ENCODE results near the gene ZC3H10. TPM values are rescaled to one million over a fixed set of nuclear protein-coding genes. Genes with fewer than 3 reads are reported as not detected.
"Not testable (repeated sequence)": the region's sequence is repeated elsewhere in the genome, so short reads cannot be mapped to it uniquely, and the experiment has no call there.

ZC3H10 gene
- total RNA-seq, 5 donors from 2014 or later (not counting 1 experiment from before 2014, with no cell fraction given): 8.4 to 15.1 (median 11.4) TPM

GRCh38 chr12:56154818-56155217, 36.8 kb downstream of the ZC3H10 start:
- no peaks in the 10 kb centered on the region for H3K27me3 Mint-ChIP-seq
- H3K27ac Mint-ChIP-seq: no peak overlapping the region
- peaks cover 44 to 67% (median 60%) of the 10 kb centered on the region in 3 donors for H3K4me1 Mint-ChIP-seq
- no peak overlapping the region for H3K27ac ChIP-seq (ENCODE audit: low read length)
- no peaks in the 10 kb centered on the region for H3K9me3 Mint-ChIP-seq
- no peaks in the 10 kb centered on the region for H3K9me3 ChIP-seq
- no peaks in the 10 kb centered on the region for H3K27me3 ChIP-seq (replicated peaks in 1 of 2; ENCODE audit: control insufficient read depth in 2 of 2, extremely low read depth in 1 of 2, insufficient read depth in 2 of 2, low read length in 1 of 2)
- ChIA-PET CTCF (interaction anchor here in 1 of 2 donors (0.6 to 1.1 kb wide), 2 partner anchors 27 to 32 kb away, joined by 3 to 4 read pairs; partner anchors contain the start of gene ESYT1), POLR2A (interaction anchor here in 1 of 2 donors (0.5 to 0.7 kb wide), 2 partner anchors 58 to 492 kb away, joined by 3 to 4 read pairs; no protein-coding TSS in a partner anchor)
- H3K4me1 ChIP-seq (ENCODE audit: control insufficient read depth in 1 of 2, extremely low read depth in 1 of 2, insufficient read depth in 2 of 2, low read length in 2 of 2): peaks cover 15 to 43% of the 10 kb centered on the region in 2 experiments
- H3K4me3 Mint-ChIP-seq: peak overlapping the region in 2 of 3 donors; percentile 18 to 97
- peaks cover 16% of the 10 kb centered on the region for H3K36me3 Mint-ChIP-seq
- ATAC-seq (replicated peaks in 1 of 4) (no peak), DNase-seq (no peak)
- peaks cover 3 to 5% of the 10 kb centered on the region in 2 donors for H3K36me3 ChIP-seq (ENCODE audit: control insufficient read depth in 2 of 2, extremely low read depth in 1 of 2, insufficient read depth in 1 of 2, low read length in 1 of 2)
- H3K4me3 ChIP-seq (ENCODE audit: control insufficient read depth in 1 of 2, extremely low read depth in 1 of 2, low read length in 1 of 2): no peak overlapping the region
- WGBS (ENCODE audit: insufficient coverage): 98% methylated on average over 4 of the region's 5 CpGs

DNA sequence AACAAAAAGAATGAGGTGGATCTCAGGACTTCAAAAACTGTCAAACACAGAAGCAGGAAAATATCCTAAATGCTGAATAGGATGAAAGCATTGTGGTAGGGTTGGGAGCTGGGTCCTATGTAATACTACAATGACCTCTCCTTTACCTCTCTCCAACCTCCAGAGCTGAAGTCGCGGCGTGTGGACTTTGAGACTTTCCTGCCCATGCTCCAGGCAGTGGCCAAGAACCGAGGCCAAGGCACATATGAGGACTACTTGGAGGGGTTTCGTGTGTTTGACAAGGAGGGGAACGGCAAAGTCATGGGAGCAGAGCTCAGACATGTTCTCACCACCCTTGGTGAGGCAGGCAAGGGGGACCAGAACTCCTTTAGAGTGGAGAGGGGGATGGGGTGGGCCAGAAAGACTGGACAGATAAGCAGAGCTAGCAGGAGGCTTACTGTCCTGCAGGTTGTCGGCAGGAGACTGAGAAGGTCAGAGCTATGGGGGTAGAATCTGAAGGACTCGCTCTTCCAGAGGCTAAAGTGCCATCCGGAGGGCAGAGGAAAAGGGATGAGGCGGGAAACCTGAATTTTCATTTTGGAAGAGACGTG, 37.3 kb downstream of the ZC3H10 start:
- ChIA-PET POLR2A (interaction anchor here (0.5 to 0.6 kb wide), 4 partner anchors 57 to 529 kb away, joined by 3 to 5 read pairs (median 4); no protein-coding TSS in a partner anchor), CTCF (interaction anchor here in 1 of 2 donors (0.6 kb wide), 1 partner anchor 32 kb away, joined by 3 read pairs; no protein-coding TSS in a partner anchor)
- Mint-ChIP-seq H3K27me3 (no peaks in the 10 kb centered on the region), H3K4me3 (peak overlapping the region in 2 of 3 donors; percentile 39 to 97), H3K27ac (peak overlapping the region; percentile 25 to 28), H3K36me3 (peaks cover 22% of the 10 kb centered on the region), H3K9me3 (no peaks in the 10 kb centered on the region), H3K4me1 (peaks cover 46 to 69% (median 61%) of the 10 kb centered on the region in 3 donors)
- Histone ChIP-seq H3K36me3 (ENCODE audit: control insufficient read depth in 2 of 2, extremely low read depth in 1 of 2, insufficient read depth in 1 of 2, low read length in 1 of 2) (peaks cover 3 to 10% of the 10 kb centered on the region in 2 donors), H3K4me1 (ENCODE audit: control insufficient read depth in 1 of 2, extremely low read depth in 1 of 2, insufficient read depth in 2 of 2, low read length in 2 of 2) (peaks cover 19 to 49% of the 10 kb centered on the region in 2 experiments), H3K9me3 (no peaks in the 10 kb centered on the region), H3K27ac (ENCODE audit: low read length) (no peak overlapping the region), H3K27me3 (replicated peaks in 1 of 2; ENCODE audit: control insufficient read depth in 2 of 2, extremely low read depth in 1 of 2, insufficient read depth in 2 of 2, low read length in 1 of 2) (no peaks in the 10 kb centered on the region), H3K4me3 (ENCODE audit: control insufficient read depth in 1 of 2, extremely low read depth in 1 of 2, low read length in 1 of 2) (no peak overlapping the region)
- ATAC-seq (replicated peaks in 1 of 4) (no peak), DNase-seq (no peak)
- 93% methylated on average over 7 of the region's 11 CpGs for WGBS (ENCODE audit: insufficient coverage)

DNA sequence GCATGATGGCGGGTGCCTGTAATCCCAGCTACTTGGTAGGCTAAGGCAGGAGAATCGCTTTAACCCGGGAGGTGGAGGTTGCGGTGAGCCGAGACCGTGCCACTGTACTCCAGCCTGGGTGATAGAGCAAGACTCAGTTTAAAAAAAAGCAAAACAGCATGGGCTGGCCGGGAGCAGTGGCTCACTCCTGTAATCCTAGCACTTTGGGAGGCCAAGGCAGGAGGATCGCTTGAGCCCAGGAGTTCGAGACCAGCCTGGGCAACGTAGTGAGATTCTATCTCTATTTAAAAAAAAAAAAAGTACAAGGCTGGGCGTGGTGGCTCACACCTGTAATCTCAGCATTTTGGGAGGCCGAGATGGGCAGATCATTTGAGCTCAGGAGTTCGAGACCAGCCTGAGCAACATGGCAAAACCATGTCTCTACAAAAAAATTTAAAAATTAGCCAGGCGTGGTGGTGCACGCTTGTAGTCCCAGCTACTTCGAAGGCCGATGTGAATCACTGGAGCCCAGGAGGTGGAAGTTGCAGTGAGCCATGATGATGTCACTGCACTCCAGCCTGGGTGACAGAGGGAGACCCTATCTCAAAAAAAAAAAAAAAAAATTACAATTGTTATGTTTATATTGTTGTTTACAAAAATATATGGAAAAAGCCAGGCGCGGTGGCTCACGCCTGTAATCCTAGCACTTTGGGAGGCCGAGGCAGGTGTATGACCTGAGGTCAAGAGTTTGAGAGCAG, 38.6 kb downstream of the ZC3H10 start:
- H3K9me3 ChIP-seq; POLR2A ChIA-PET; H3K27me3 ChIP-seq (replicated peaks in 1 of 2; ENCODE audit: control insufficient read depth in 2 of 2, extremely low read depth in 1 of 2, insufficient read depth in 2 of 2, low read length in 1 of 2); H3K4me3 ChIP-seq (ENCODE audit: control insufficient read depth in 1 of 2, extremely low read depth in 1 of 2, low read length in 1 of 2); H3K27me3 Mint-ChIP-seq; ATAC-seq (replicated peaks in 1 of 4); H3K27ac ChIP-seq (ENCODE audit: low read length); H3K9me3 Mint-ChIP-seq; DNase-seq: not testable (repeated sequence)
- H3K36me3 ChIP-seq (ENCODE audit: control insufficient read depth in 2 of 2, extremely low read depth in 1 of 2, insufficient read depth in 1 of 2, low read length in 1 of 2): peaks cover 6 to 23% of the 10 kb centered on the region in 2 donors
- CTCF ChIA-PET: interaction anchor here in 1 of 2 donors (0.7 kb wide), 1 partner anchor 305 kb away, joined by 3 read pairs; no protein-coding TSS in a partner anchor
- Mint-ChIP-seq H3K36me3 (peaks cover 29% of the 10 kb centered on the region), H3K27ac (peak overlapping the region; percentile 92 to 94), H3K4me1 (peaks cover 48 to 70% (median 62%) of the 10 kb centered on the region in 3 donors), H3K4me3 (peak overlapping the region; percentile 89 to 99 (median 97))
- WGBS (ENCODE audit: insufficient coverage): 97% methylated on average over 12 of the region's 21 CpGs
- peaks cover 21 to 53% of the 10 kb centered on the region in 2 experiments for H3K4me1 ChIP-seq (ENCODE audit: control insufficient read depth in 1 of 2, extremely low read depth in 1 of 2, insufficient read depth in 2 of 2, low read length in 2 of 2)

- H3K36me3 ChIP-seq (ENCODE audit: control insufficient read depth in 2 of 2, extremely low read depth in 1 of 2, insufficient read depth in 1 of 2, low read length in 1 of 2): peaks cover 6 to 31% of the 10 kb centered on the region in 2 donors
- H3K4me1 ChIP-seq (ENCODE audit: control insufficient read depth in 1 of 2, extremely low read depth in 1 of 2, insufficient read depth in 2 of 2, low read length in 2 of 2): peaks cover 21 to 55% of the 10 kb centered on the region in 2 experiments
- peak overlapping the region; percentile 89 to 99 (median 97) for H3K4me3 Mint-ChIP-seq
- peak overlapping the region; percentile 63 to 91 for H3K4me3 ChIP-seq (ENCODE audit: control insufficient read depth in 1 of 2, extremely low read depth in 1 of 2, low read length in 1 of 2)
- peak overlapping the region; percentile 92 to 94 for H3K27ac Mint-ChIP-seq
- CTCF ChIA-PET: interaction anchor here in 1 of 2 donors (0.7 to 3.0 kb wide), 2 partner anchors 30 to 306 kb away, joined by 3 to 10 read pairs; partner anchors contain the start of gene ESYT1
- WGBS (ENCODE audit: insufficient coverage): 25% methylated on average over 39 of the region's 45 CpGs
- ATAC-seq (replicated peaks in 1 of 4) (peak; percentile 53 to 61 (median 56)), DNase-seq (peak; percentile 19 to 73 (median 46))
- no peaks in the 10 kb centered on the region for H3K9me3 ChIP-seq
- H3K9me3 Mint-ChIP-seq: no peaks in the 10 kb centered on the region
- peak overlapping the region; percentile 93 for H3K27ac ChIP-seq (ENCODE audit: low read length)
- H3K36me3 Mint-ChIP-seq: peaks cover 29% of the 10 kb centered on the region
- peaks cover 48 to 64% (median 61%) of the 10 kb centered on the region in 3 donors for H3K4me1 Mint-ChIP-seq
- H3K27me3 ChIP-seq (replicated peaks in 1 of 2; ENCODE audit: control insufficient read depth in 2 of 2, extremely low read depth in 1 of 2, insufficient read depth in 2 of 2, low read length in 1 of 2): no peaks in the 10 kb centered on the region
- POLR2A ChIA-PET: no interaction called here
- no peaks in the 10 kb centered on the region for H3K27me3 Mint-ChIP-seq
Observed at GRCh38 chr12:56157201-56158028, 39.3 kb downstream of the ZC3H10 start.

GRCh38 chr12:56158029-56158925, 40.2 kb downstream of the ZC3H10 start, which contains the start of gene MYL6:
Gene MYL6 (plus strand): TSS chr12:56158359. CDS start chr12:56158402, 43 bp downstream.
- Mint-ChIP-seq H3K27ac (peak within 1 kb of the TSS; percentile 94 to 98), H3K36me3 (peaks cover 30% of the 10 kb centered on the region), H3K4me3 (peak within 1 kb of the TSS; percentile 89 to 99 (median 97)), H3K4me1 (peaks cover 42 to 56% (median 56%) of the 10 kb centered on the region in 3 donors), H3K9me3 (no peaks in the 10 kb centered on the region), H3K27me3 (no peaks in the 10 kb centered on the region)
- Histone ChIP-seq H3K36me3 (ENCODE audit: control insufficient read depth in 2 of 2, extremely low read depth in 1 of 2, insufficient read depth in 1 of 2, low read length in 1 of 2) (peaks cover 6 to 39% of the 10 kb centered on the region in 2 donors), H3K27me3 (replicated peaks in 1 of 2; ENCODE audit: control insufficient read depth in 2 of 2, extremely low read depth in 1 of 2, insufficient read depth in 2 of 2, low read length in 1 of 2) (no peaks in the 10 kb centered on the region), H3K4me3 (ENCODE audit: control insufficient read depth in 1 of 2, extremely low read depth in 1 of 2, low read length in 1 of 2) (peak within 1 kb of the TSS; percentile 91 to 99), H3K27ac (ENCODE audit: low read length) (peak within 1 kb of the TSS; percentile 93), H3K9me3 (no peaks in the 10 kb centered on the region), H3K4me1 (ENCODE audit: control insufficient read depth in 1 of 2, extremely low read depth in 1 of 2, insufficient read depth in 2 of 2, low read length in 2 of 2) (peaks cover 18 to 51% of the 10 kb centered on the region in 2 experiments)
- peak; percentile 65 to 97 (median 90) for DNase-seq
- peak; percentile 85 to 88 (median 86) for ATAC-seq (replicated peaks in 1 of 4)
- WGBS (ENCODE audit: insufficient coverage): 0% methylated on average over 17 of the region's 30 CpGs
- ChIA-PET POLR2A (interaction anchor here in 1 of 2 donors (0.5 to 1.7 kb wide), 3 partner anchors 30 to 56 kb away, joined by 3 to 9 read pairs (median 5); partner anchors contain the start of genes ESYT1 and RPL41), CTCF (interaction anchor here in 1 of 2 donors (0.9 to 3.0 kb wide), 4 partner anchors 22 to 64 kb away, joined by 3 to 10 read pairs (median 7); partner anchors contain the start of genes ESYT1 and SMARCC2)

Data from T-cell (primary cell).